Measurements from ENCODE around the gene CIAO1.

The CIAO1 gene

GRCh38 chr2:96320728-96321622 is 55.0 kb downstream of the CIAO1 start:
- H3K4me3 ChIP-seq (replicated peaks; ENCODE audit: low read depth, low read length) = peak overlapping the region; percentile 69
- TF ChIP-seq CTCF (IDR thresholded peaks at IDR 0.05; ENCODE audit: low read depth, low read length, missing control alignments) = no peak
- no peak for DNase-seq (ENCODE audit: extremely low read depth, low read depth)

Data from HFF-Myc (cell line).